Measurements from ENCODE around the gene ADK.

Gene ADK

GRCh38 chr10:74244097-74244685 lies 93.2 kb downstream of the ADK start:
- TF ChIP-seq POLR2AphosphoS5 (IDR thresholded peaks at IDR 0.05; ENCODE audit: low read depth, low read length) (no peak), SIN3A (IDR thresholded peaks at IDR 0.05; ENCODE audit: borderline replicate concordance, insufficient read depth, low read length) (no peak), REST (IDR thresholded peaks at IDR 0.05; ENCODE audit: insufficient read depth in 1 of 2, low read depth in 2 of 2, low read length in 2 of 2) (no peak), TAF1 (IDR thresholded peaks at IDR 0.05; ENCODE audit: borderline replicate concordance, insufficient read depth, low read length) (no peak), FOXP2 (optimal IDR thresholded peaks at IDR 0.05; ENCODE audit: borderline replicate concordance, extremely low read depth, extremely low read length, insufficient read depth) (no peak)

DNA sequence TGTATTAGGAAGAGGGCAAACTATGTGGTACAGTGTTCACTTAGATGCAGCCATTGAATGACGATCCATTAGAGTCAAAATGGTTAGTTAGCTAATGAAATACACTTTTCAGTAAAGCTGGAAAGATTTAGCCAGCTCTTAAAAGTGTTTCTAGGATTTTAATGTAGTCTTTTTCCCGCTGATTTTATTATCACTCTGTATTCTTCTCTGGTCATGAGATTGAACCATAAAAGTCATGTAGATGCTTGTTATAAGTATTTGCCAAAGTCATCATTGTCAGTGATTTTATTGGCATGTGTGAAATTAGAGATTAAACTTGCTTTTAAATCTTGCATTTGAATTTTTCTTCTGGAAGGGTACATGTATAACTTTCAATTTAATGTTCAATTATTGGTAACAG lies 93.8 kb downstream of the ADK start:
- no peak for TF ChIP-seq SIN3A (IDR thresholded peaks at IDR 0.05; ENCODE audit: borderline replicate concordance, insufficient read depth, low read length)
- no peak for TF ChIP-seq TAF1 (IDR thresholded peaks at IDR 0.05; ENCODE audit: borderline replicate concordance, insufficient read depth, low read length)
- no peak for TF ChIP-seq REST (IDR thresholded peaks at IDR 0.05; ENCODE audit: insufficient read depth in 1 of 2, low read depth in 2 of 2, low read length in 2 of 2)
- no peak for TF ChIP-seq POLR2AphosphoS5 (IDR thresholded peaks at IDR 0.05; ENCODE audit: low read depth, low read length)
- TF ChIP-seq FOXP2 (optimal IDR thresholded peaks at IDR 0.05; ENCODE audit: borderline replicate concordance, extremely low read depth, extremely low read length, insufficient read depth), result no peak

DNA sequence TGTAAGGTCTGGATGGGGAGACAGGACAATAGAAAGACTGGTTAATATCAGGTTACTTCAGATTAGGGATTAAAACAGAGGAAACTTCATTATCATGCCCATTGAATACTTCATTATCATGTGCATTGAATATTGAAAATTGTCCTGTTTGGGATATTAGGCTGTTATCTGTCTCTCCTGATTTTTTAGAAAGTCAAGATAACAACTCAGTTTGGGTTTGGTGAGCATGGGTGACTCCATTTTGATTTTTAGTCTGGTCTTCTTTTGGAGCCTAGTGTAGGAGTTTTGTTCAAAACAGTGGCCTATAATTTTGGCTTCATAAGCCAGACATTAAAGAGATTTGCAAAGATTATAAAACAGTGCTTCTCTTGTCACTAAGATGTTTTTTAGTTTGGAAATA lies 95.5 kb downstream of the ADK start:
- TF ChIP-seq TAF1 (IDR thresholded peaks at IDR 0.05; ENCODE audit: borderline replicate concordance, insufficient read depth, low read length), result no peak
- no peak for TF ChIP-seq REST (IDR thresholded peaks at IDR 0.05; ENCODE audit: insufficient read depth in 1 of 2, low read depth in 2 of 2, low read length in 2 of 2)
- TF ChIP-seq SIN3A (IDR thresholded peaks at IDR 0.05; ENCODE audit: borderline replicate concordance, insufficient read depth, low read length), result no peak
- TF ChIP-seq FOXP2 (optimal IDR thresholded peaks at IDR 0.05; ENCODE audit: borderline replicate concordance, extremely low read depth, extremely low read length, insufficient read depth), result no peak
- no peak for TF ChIP-seq POLR2AphosphoS5 (IDR thresholded peaks at IDR 0.05; ENCODE audit: low read depth, low read length)

DNA sequence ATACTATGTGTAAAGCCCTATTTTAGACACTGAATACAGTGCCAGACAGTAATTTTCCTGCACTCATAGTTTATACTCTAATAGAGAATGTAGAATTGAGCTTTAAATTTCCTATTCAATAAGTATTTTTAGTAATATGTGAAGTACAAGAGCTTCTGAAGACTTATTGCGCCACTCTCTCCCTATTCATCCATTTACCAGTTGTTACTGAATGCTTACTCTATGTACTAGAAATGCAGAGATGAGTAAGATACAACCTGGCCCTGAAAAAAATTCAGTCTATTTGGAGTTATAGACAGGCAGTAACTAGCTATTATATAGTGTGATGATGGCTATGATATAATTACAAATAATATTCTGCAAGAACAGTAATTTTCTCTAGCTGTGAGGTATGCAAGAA lies 98.8 kb downstream of the ADK start:
- TF ChIP-seq SIN3A (IDR thresholded peaks at IDR 0.05; ENCODE audit: borderline replicate concordance, insufficient read depth, low read length) (no peak), FOXP2 (optimal IDR thresholded peaks at IDR 0.05; ENCODE audit: borderline replicate concordance, extremely low read depth, extremely low read length, insufficient read depth) (no peak), REST (IDR thresholded peaks at IDR 0.05; ENCODE audit: insufficient read depth in 1 of 2, low read depth in 2 of 2, low read length in 2 of 2) (no peak), TAF1 (IDR thresholded peaks at IDR 0.05; ENCODE audit: borderline replicate concordance, insufficient read depth, low read length) (no peak)

- no peak for TF ChIP-seq REST (IDR thresholded peaks at IDR 0.05; ENCODE audit: insufficient read depth in 1 of 2, low read depth in 2 of 2, low read length in 2 of 2)
Measured at GRCh38 chr10:74255214-74255613, 104.2 kb downstream of the ADK start.
